Epithelial cell of esophagus (primary cell): ENCODE data around the gene TXNRD2.

Experiments used
- DNase-seq: peaks from one replicate; pipeline ENCODE4 v3.0.0; 2010; ENCODE audit warnings: low read depth
- H3K4me3 ChIP-seq: 2 replicates; pipeline ENCODE4 v1.5.1; 2011; ENCODE audit warnings: mild to moderate bottlenecking, low read length, control low read depth
- CTCF ChIP-seq: IDR thresholded peaks from 2 replicates; pipeline ENCODE4 v1.5.1; 2011; ENCODE audit warnings: low read depth, mild to moderate bottlenecking, low read length, control low read depth, inconsistent platforms; ENCODE audit not compliant: insufficient read depth; ENCODE audit errors: missing control alignments

The TXNRD2 gene

GRCh38 chr22:19983741-19984140 is 42.1 kb upstream of the TXNRD2 start:
- no peak for TF ChIP-seq CTCF
- no peak for DNase-seq
- no peak overlapping the region for H3K4me3 ChIP-seq

GRCh38 chr22:19982991-19983578 is 41.5 kb upstream of the TXNRD2 start:
- DNase-seq = no peak
- H3K4me3 ChIP-seq = no peak overlapping the region
- no peak for TF ChIP-seq CTCF

- no peak for TF ChIP-seq CTCF
- H3K4me3 ChIP-seq = no peak overlapping the region
- DNase-seq = no peak
Observed at GRCh38 chr22:19981961-19982920, 40.6 kb upstream of the TXNRD2 start.

- no peak for TF ChIP-seq CTCF
- no peak overlapping the region for H3K4me3 ChIP-seq
- no peak for DNase-seq
Observed at GRCh38 chr22:19981171-19981960, 39.7 kb upstream of the TXNRD2 start.

GRCh38 chr22:19980766-19981165 is 39.1 kb upstream of the TXNRD2 start:
- no peak overlapping the region for H3K4me3 ChIP-seq
- TF ChIP-seq CTCF = no peak

GRCh38 chr22:19979712-19980493 is 38.3 kb upstream of the TXNRD2 start:
- H3K4me3 ChIP-seq = no peak overlapping the region
- TF ChIP-seq CTCF = no peak
- DNase-seq = no peak

More at GRCh38 chr22:19980766-19981165, 39.1 kb upstream of the TXNRD2 start:
- DNase-seq = no peak
